IMR-90 (cell line): ENCODE data around the gene UBE3C.

ENCODE experiments used
- CEBPB ChIP-seq: IDR thresholded peaks from 2 replicates; pipeline ENCODE4 v1.6.1; 2012; ENCODE audit warnings: low read depth, low read length, improper control_type of control experiment
- CTCF ChIP-seq: conservative IDR thresholded peaks from 2 replicates; pipeline ENCODE4 v1.5.1; 2012; ENCODE audit warnings: mild to moderate bottlenecking, low read depth, low read length, improper control_type of control experiment
- ELK1 ChIP-seq: fragments of 150-350 bp; IDR thresholded peaks from 2 replicates; pipeline ENCODE4 v1.6.1; 2016; ENCODE audit warnings: low read depth, mild to moderate bottlenecking, low read length, moderate library complexity, borderline replicate concordance
- NFE2L2 ChIP-seq: fragments of 150-350 bp; IDR thresholded peaks from 2 replicates; pipeline ENCODE4 v1.6.1; 2016; ENCODE audit warnings: low read depth, mild to moderate bottlenecking, low read length
- POLR2A ChIP-seq: IDR thresholded peaks from 2 replicates; pipeline ENCODE4 v1.6.1; 2012; ENCODE audit warnings: mild to moderate bottlenecking, low read depth, low read length
- RAD21 ChIP-seq: IDR thresholded peaks from 2 replicates; pipeline ENCODE4 v1.6.1; 2012; ENCODE audit warnings: low read length, improper control_type of control experiment
- RCOR1 ChIP-seq: IDR thresholded peaks from 2 replicates; pipeline ENCODE4 v1.6.1; 2012; ENCODE audit warnings: mild to moderate bottlenecking, low read length, improper control_type of control experiment; ENCODE audit not compliant: insufficient replicate concordance
- RFX5 ChIP-seq: IDR thresholded peaks from 2 replicates; pipeline ENCODE4 v1.8.0; 2012; ENCODE audit warnings: low read depth, mild to moderate bottlenecking, low read length, moderate library complexity
- SMC3 ChIP-seq: fragments of 150-350 bp; IDR thresholded peaks from 2 replicates; pipeline ENCODE4 v1.6.1; 2016; ENCODE audit warnings: low read depth, mild to moderate bottlenecking, antibody characterized with exemption, low read length, moderate library complexity
- TF ChIP-seq, protein P1 (sequence below): fragments of 150-350 bp; IDR thresholded peaks from 2 replicates; pipeline ENCODE4 v1.6.1; 2017; ENCODE audit warnings: mild to moderate bottlenecking, antibody characterized with exemption, low read length, low read depth

DNA sequence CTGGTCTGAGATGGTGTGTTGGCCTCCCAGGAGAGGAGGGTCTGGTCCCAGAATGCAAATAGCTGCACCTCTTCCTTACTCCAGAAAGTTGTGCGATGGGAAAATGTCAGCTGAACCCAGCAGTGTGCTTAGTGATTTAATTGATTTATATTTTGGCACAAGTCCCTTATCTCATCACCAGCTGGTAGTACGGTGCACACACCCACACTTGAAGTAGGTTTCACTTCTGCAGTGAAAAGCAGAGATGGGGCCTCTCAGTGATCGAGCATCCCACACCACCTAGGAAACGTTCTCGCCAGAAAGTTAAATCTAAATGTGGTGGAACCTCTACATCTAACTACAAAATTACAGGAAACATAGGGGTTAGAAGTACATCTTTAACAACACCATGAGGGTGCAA, 80.4 kb downstream of the UBE3C start:
- TF ChIP-seq CEBPB, result no peak
- TF ChIP-seq CTCF, result no peak
- TF ChIP-seq POLR2A, result no peak
- TF ChIP-seq SMC3, result no peak
- TF ChIP-seq ELK1, result no peak
- no peak for TF ChIP-seq RFX5
- TF ChIP-seq, protein P1, sequence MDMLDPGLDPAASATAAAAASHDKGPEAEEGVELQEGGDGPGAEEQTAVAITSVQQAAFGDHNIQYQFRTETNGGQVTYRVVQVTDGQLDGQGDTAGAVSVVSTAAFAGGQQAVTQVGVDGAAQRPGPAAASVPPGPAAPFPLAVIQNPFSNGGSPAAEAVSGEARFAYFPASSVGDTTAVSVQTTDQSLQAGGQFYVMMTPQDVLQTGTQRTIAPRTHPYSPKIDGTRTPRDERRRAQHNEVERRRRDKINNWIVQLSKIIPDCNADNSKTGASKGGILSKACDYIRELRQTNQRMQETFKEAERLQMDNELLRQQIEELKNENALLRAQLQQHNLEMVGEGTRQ, result no peak
- TF ChIP-seq RCOR1, result no peak
- no peak for TF ChIP-seq RAD21
- no peak for TF ChIP-seq NFE2L2
